ENCODE measurements around the gene DDA1.
A peak's percentile ranks its signal among the peaks of the same experiment; 100 is the strongest.

Gene DDA1

GRCh38 chr19:17275441-17276175 is 33.8 kb upstream of the DDA1 start:
- H3K27me3 Mint-ChIP-seq = no peaks in the 10 kb centered on the region
- ATAC-seq (replicated peaks; ENCODE audit: extremely low read depth, poor library complexity, severe bottlenecking) (no peak), DNase-seq (ENCODE audit: low spot score in 2 of 2) (no peak)
- H3K27ac Mint-ChIP-seq (ENCODE audit: low read depth) = no peak overlapping the region
- no peaks in the 10 kb centered on the region for H3K4me1 Mint-ChIP-seq
- H3K9me3 Mint-ChIP-seq = no peaks in the 10 kb centered on the region
- H3K36me3 Mint-ChIP-seq (ENCODE audit: insufficient read depth) = peaks cover 44% of the 10 kb centered on the region
- no peak overlapping the region for H3K4me3 Mint-ChIP-seq

GRCh38 chr19:17279436-17279835 is 29.9 kb upstream of the DDA1 start:
- Mint-ChIP-seq H3K36me3 (ENCODE audit: insufficient read depth) (peaks cover 21% of the 10 kb centered on the region), H3K27ac (ENCODE audit: low read depth) (no peak overlapping the region)
- no peak for ATAC-seq (replicated peaks; ENCODE audit: extremely low read depth, poor library complexity, severe bottlenecking)

GRCh38 chr19:17281391-17282304 is 27.7 kb upstream of the DDA1 start, which contains the start of gene ANKLE1:
ANKLE1 (plus strand) TSS chr19:17281901; CDS start chr19:17281921, 20 bp downstream.
- no peaks in the 10 kb centered on the region for H3K9me3 Mint-ChIP-seq
- peaks cover 13% of the 10 kb centered on the region for H3K36me3 Mint-ChIP-seq (ENCODE audit: insufficient read depth)
- H3K27me3 Mint-ChIP-seq = no peaks in the 10 kb centered on the region
- no peak for DNase-seq (ENCODE audit: low spot score in 2 of 2)
- H3K4me1 Mint-ChIP-seq = peaks cover 13% of the 10 kb centered on the region
- peak; percentile 26 for ATAC-seq (replicated peaks; ENCODE audit: extremely low read depth, poor library complexity, severe bottlenecking)
- no peak within 1 kb of the TSS for H3K27ac Mint-ChIP-seq (ENCODE audit: low read depth)
- peak within 1 kb of the TSS; percentile 77 for H3K4me3 Mint-ChIP-seq

More at GRCh38 chr19:17279436-17279835, 29.9 kb upstream of the DDA1 start:
- H3K9me3 Mint-ChIP-seq = no peaks in the 10 kb centered on the region
- no peak overlapping the region for H3K4me3 Mint-ChIP-seq
- no peaks in the 10 kb centered on the region for H3K27me3 Mint-ChIP-seq
- peaks cover 13% of the 10 kb centered on the region for H3K4me1 Mint-ChIP-seq
- no peak for DNase-seq (ENCODE audit: low spot score in 2 of 2)

- no peaks in the 10 kb centered on the region for H3K27me3 Mint-ChIP-seq
- ATAC-seq (replicated peaks; ENCODE audit: extremely low read depth, poor library complexity, severe bottlenecking) (peak; percentile 86), DNase-seq (ENCODE audit: low spot score in 2 of 2) (peak; percentile 58 to 67)
- peak overlapping the region; percentile 77 for H3K4me3 Mint-ChIP-seq
- peaks cover 13% of the 10 kb centered on the region for H3K4me1 Mint-ChIP-seq
- no peak overlapping the region for H3K27ac Mint-ChIP-seq (ENCODE audit: low read depth)
- no peaks in the 10 kb centered on the region for H3K9me3 Mint-ChIP-seq
- H3K36me3 Mint-ChIP-seq (ENCODE audit: insufficient read depth) = peaks cover 6% of the 10 kb centered on the region
These were observed 26.8 kb upstream of the DDA1 start for GRCh38 chr19:17282488-17283125.

- no peaks in the 10 kb centered on the region for H3K9me3 Mint-ChIP-seq
- H3K4me3 Mint-ChIP-seq = peak overlapping the region; percentile 18
- peaks cover 13% of the 10 kb centered on the region for H3K4me1 Mint-ChIP-seq
- ATAC-seq (replicated peaks; ENCODE audit: extremely low read depth, poor library complexity, severe bottlenecking) = no peak
- peaks cover 4% of the 10 kb centered on the region for H3K36me3 Mint-ChIP-seq (ENCODE audit: insufficient read depth)
- DNase-seq (ENCODE audit: low spot score in 2 of 2) = no peak
- no peak overlapping the region for H3K27ac Mint-ChIP-seq (ENCODE audit: low read depth)
- H3K27me3 Mint-ChIP-seq = no peaks in the 10 kb centered on the region
These were observed 25.8 kb upstream of the DDA1 start for GRCh38 chr19:17283504-17283996.

- Mint-ChIP-seq H3K9me3 (no peaks in the 10 kb centered on the region), H3K4me3 (no peak overlapping the region), H3K27ac (ENCODE audit: low read depth) (no peak overlapping the region), H3K27me3 (no peaks in the 10 kb centered on the region), H3K4me1 (peaks cover 13% of the 10 kb centered on the region), H3K36me3 (ENCODE audit: insufficient read depth) (no peaks in the 10 kb centered on the region)
- ATAC-seq (replicated peaks; ENCODE audit: extremely low read depth, poor library complexity, severe bottlenecking) (no peak), DNase-seq (ENCODE audit: low spot score in 2 of 2) (no peak)
These were observed 23.8 kb upstream of the DDA1 start for GRCh38 chr19:17285415-17286135.

- Mint-ChIP-seq H3K9me3 (no peaks in the 10 kb centered on the region), H3K36me3 (ENCODE audit: insufficient read depth) (no peaks in the 10 kb centered on the region), H3K27me3 (no peaks in the 10 kb centered on the region), H3K4me1 (peaks cover 13% of the 10 kb centered on the region), H3K27ac (ENCODE audit: low read depth) (no peak overlapping the region), H3K4me3 (no peak overlapping the region)
- DNase-seq (ENCODE audit: low spot score in 2 of 2) = no peak
- ATAC-seq (replicated peaks; ENCODE audit: extremely low read depth, poor library complexity, severe bottlenecking) = no peak
These were observed 23.1 kb upstream of the DDA1 start for GRCh38 chr19:17286263-17286662.

GRCh38 chr19:17286752-17287151 is 22.6 kb upstream of the DDA1 start:
- no peaks in the 10 kb centered on the region for H3K9me3 Mint-ChIP-seq
- no peak for ATAC-seq (replicated peaks; ENCODE audit: extremely low read depth, poor library complexity, severe bottlenecking)
- H3K27me3 Mint-ChIP-seq = no peaks in the 10 kb centered on the region
- no peak overlapping the region for H3K27ac Mint-ChIP-seq (ENCODE audit: low read depth)
- H3K4me1 Mint-ChIP-seq = peaks cover 13% of the 10 kb centered on the region
- DNase-seq (ENCODE audit: low spot score in 2 of 2) = no peak
- H3K4me3 Mint-ChIP-seq = no peak overlapping the region
- H3K36me3 Mint-ChIP-seq (ENCODE audit: insufficient read depth) = no peaks in the 10 kb centered on the region

- Mint-ChIP-seq H3K4me3 (no peak overlapping the region), H3K36me3 (ENCODE audit: insufficient read depth) (no peaks in the 10 kb centered on the region), H3K9me3 (no peaks in the 10 kb centered on the region), H3K27me3 (no peaks in the 10 kb centered on the region), H3K4me1 (no peaks in the 10 kb centered on the region), H3K27ac (ENCODE audit: low read depth) (no peak overlapping the region)
- no peak for ATAC-seq (replicated peaks; ENCODE audit: extremely low read depth, poor library complexity, severe bottlenecking)
- no peak for DNase-seq (ENCODE audit: low spot score in 2 of 2)
These were observed 19.9 kb upstream of the DDA1 start for GRCh38 chr19:17289489-17289888.

GRCh38 chr19:17292301-17293074 is 16.9 kb upstream of the DDA1 start:
- Mint-ChIP-seq H3K4me3 (peak overlapping the region; percentile 84), H3K36me3 (ENCODE audit: insufficient read depth) (peaks cover 2% of the 10 kb centered on the region), H3K4me1 (no peaks in the 10 kb centered on the region), H3K27ac (ENCODE audit: low read depth) (no peak overlapping the region), H3K9me3 (no peaks in the 10 kb centered on the region), H3K27me3 (no peaks in the 10 kb centered on the region)
- DNase-seq (ENCODE audit: low spot score in 2 of 2) (peak; percentile 65 to 75), ATAC-seq (replicated peaks; ENCODE audit: extremely low read depth, poor library complexity, severe bottlenecking) (peak; percentile 96)

GRCh38 chr19:17293605-17294004 is 15.8 kb upstream of the DDA1 start:
- no peaks in the 10 kb centered on the region for H3K4me1 Mint-ChIP-seq
- no peak overlapping the region for H3K27ac Mint-ChIP-seq (ENCODE audit: low read depth)
- no peak for DNase-seq (ENCODE audit: low spot score in 2 of 2)
- H3K4me3 Mint-ChIP-seq = no peak overlapping the region
- ATAC-seq (replicated peaks; ENCODE audit: extremely low read depth, poor library complexity, severe bottlenecking) = no peak
- H3K9me3 Mint-ChIP-seq = no peaks in the 10 kb centered on the region
- H3K36me3 Mint-ChIP-seq (ENCODE audit: insufficient read depth) = peaks cover 2% of the 10 kb centered on the region
- H3K27me3 Mint-ChIP-seq = no peaks in the 10 kb centered on the region

Measured in central memory CD8-positive, alpha-beta T cell (primary cell).